Stimulated activated CD8-positive, alpha-beta memory T cell treated with anti-CD3 and anti-CD28 coated beads, Interleukin-15, amount 100 ng/mL, for 1 hour (primary cell): Measurements from ENCODE around the gene IL31.

Experiments
- DNase-seq: peaks from one replicate; pipeline ENCODE4 v3.0.0-alpha.2; 2020; ENCODE audit warnings: low read depth

IL31 gene

DNA sequence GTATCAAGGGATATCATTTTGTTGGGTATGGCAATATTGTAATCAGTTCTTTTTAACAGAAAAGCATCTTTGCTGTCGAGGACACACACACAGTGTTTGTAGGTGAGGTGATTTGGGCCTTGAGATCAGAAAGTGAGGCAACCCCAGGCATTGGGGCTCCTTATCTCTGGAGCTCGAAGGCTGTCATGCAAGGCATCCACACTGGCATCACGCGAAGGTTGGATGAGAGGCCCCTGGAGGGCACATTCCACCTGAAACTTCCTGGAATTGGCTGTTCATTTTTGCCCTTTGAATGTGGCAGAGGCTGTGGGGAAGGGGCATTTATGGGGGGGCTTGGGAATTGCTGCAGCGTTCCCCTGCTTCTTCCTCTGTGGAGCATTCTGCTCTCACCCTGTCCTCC is 45.5 kb downstream of the IL31 start:
- DNase-seq, result no peak

DNA sequence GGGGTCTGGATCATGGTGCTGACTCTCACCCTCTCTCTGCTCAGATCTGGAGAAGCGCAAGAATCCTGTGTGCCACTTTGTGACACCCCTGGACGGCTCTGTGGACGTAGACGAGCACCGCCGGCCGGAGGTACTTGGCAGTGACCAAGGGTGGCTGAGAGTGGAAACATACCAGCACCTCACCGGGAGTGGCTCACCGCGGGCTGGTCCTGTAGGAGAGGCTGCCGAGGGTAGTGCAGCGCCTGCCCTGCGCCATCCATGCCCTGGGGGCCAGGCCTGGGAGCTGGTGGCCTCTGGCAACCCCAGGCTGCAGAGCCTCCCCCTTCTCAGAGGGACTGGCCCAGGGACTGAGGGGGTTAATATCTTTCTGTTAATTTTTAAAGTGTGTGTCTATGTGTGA is 46.2 kb downstream of the IL31 start:
- DNase-seq, result no peak

GRCh38 chr12:122126713-122127597 is 47.1 kb downstream of the IL31 start:
- no peak for DNase-seq

GRCh38 chr12:122126342-122126635 is 47.7 kb downstream of the IL31 start:
- no peak for DNase-seq

DNA sequence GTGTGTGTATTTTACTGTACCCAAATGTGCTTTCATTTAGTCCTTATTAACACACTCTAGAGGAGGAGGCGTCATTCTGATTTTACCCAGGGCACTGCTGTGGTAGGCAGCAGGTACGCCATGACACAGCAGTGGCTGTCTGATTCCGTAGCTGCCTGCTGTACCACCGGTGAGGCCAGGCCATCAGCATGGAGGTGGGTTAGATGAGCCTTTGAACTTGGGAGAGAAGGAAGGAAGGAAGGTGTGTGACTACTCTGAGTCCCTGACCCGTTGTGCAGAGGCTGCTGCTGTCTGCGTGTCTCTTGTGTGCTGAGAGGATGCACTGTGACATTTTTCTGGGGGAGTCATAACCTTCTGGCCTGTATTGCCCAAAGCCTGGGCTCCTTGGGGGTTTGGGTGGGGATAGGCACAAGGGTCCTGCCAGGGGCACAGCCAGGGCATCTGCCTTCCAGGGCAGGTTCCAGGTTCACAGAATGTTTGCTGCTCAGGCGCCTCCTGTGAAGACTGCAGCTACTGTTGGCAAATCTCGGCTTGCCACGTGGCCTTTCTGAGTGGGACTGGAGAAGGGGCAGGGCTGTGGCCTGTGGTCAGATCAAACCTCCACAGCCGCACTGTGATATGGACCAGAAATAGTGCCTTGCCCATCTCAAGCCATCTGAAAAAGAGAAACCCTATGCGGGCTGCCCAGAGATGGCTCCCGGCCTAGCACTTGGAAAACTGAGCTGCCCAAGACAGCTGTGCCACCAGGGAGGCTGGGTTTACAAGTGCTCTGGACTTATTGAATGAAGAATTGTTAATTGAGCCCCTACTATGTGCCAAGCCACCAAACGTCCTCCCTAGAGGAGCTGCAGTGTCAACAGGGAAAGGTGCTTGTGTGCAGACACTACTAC is 48.3 kb downstream of the IL31 start:
- no peak for DNase-seq

GRCh38 chr12:122124370-122124769 is 49.7 kb downstream of the IL31 start:
- DNase-seq, result no peak

DNA sequence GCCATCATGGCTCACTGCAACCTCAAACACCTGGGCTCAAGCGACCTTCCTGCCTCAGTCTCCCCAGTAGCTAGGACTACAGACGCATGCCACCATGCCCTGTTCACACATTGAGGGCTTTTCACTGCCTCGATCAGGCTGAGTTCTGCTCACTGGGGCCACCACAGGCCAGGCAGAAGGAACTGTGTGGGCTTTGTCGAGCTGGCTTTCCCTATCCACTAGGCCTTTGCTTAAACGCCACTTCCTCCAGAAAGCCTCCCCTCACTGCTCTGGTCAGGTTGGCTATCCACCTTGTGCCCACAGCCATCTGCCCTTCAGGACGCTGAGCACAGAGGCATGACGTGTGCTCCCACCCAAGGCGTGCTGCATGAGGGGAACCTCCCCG is 50.3 kb downstream of the IL31 start:
- no peak for DNase-seq

GRCh38 chr12:122123051-122123760 is 50.8 kb downstream of the IL31 start:
- DNase-seq, result peak; percentile 51
